AG04450 (cell line): ENCODE data around the gene ACSL1. TPM values are rescaled to one million over a fixed set of nuclear protein-coding genes. Genes with fewer than 3 reads are reported as not detected.

ENCODE experiments used
- CTCF ChIA-PET: fragments of 300-600, 350-600 bp; formaldehyde crosslinking; extraction: SDS; loops from one replicate; lab custom pipeline; 2022; ENCODE audit warnings: antibody characterized with exemption, inconsistent platforms; lab: Charles Lee
- POLR2A ChIA-PET: fragments of 350-600 bp; formaldehyde crosslinking; extraction: SDS; loops from one replicate; lab custom pipeline; 2021; ENCODE audit warnings: antibody characterized with exemption, inconsistent platforms; lab: Yijun Ruan, JAX
- DNase-seq: peaks from one replicate; pipeline ENCODE4 v3.0.0-alpha.2; 2011; ENCODE audit warnings: low read depth, low spot score
- H3K27ac ChIP-seq: one replicate; pipeline ENCODE4 v1.5.1; 2012; ENCODE audit warnings: low read depth, low read length, control low read depth
- H3K27me3 ChIP-seq: one replicate; pipeline ENCODE4 v1.6.0; 2012; ENCODE audit warnings: low read length; ENCODE audit not compliant: control insufficient read depth, insufficient read depth
- H3K4me3 ChIP-seq: 2 replicates; pipeline ENCODE4 v1.5.1; 2011; ENCODE audit warnings: mild to moderate bottlenecking, low read depth, low read length, control low read depth
- H3K9me3 ChIP-seq: 2 replicates; pipeline ENCODE4 v1.5.1; 2012; ENCODE audit warnings: low read length; ENCODE audit not compliant: control insufficient read depth, insufficient read depth
- CTCF ChIP-seq: IDR thresholded peaks from 2 replicates; pipeline ENCODE4 v1.5.1; 2011; ENCODE audit warnings: low read depth, low read length, control low read depth, inconsistent platforms
- polyA plus RNA-seq: library from polyadenylated mRNA; depleted of rRNA; stranded (reverse); fragments of >200 nt; gene quantifications from 2 replicates; pipeline ENCODE4 v1.2.3, GENCODE V29; 2011

ACSL1 gene
- polyA plus RNA-seq, 1 experiment: 23.9 TPM

- POLR2A ChIA-PET: interaction anchor here (1.0 kb wide), 1 partner anchor 79 kb away, joined by 3 read pairs; no protein-coding TSS in a partner anchor
- DNase-seq: no peak
- H3K27ac ChIP-seq: no peak overlapping the region
These were observed 1.0 kb downstream of the ACSL1 start for GRCh38 chr4:184824776-184825084.

GRCh38 chr4:184824081-184824775 lies 1.5 kb downstream of the ACSL1 start:
- no peak for DNase-seq
- H3K4me3 ChIP-seq: 0 out of 2 replicates have a peak overlapping the region, but pooled peaks have one; percentile 65
- ChIA-PET POLR2A (no interaction called here), CTCF (interaction anchor here (1.4 kb wide), 1 partner anchor 79 kb away, joined by 5 read pairs; no protein-coding TSS in a partner anchor)
- H3K9me3 ChIP-seq: no peaks in the 10 kb centered on the region
- H3K27ac ChIP-seq: no peak overlapping the region
- TF ChIP-seq CTCF: no peak
- H3K27me3 ChIP-seq: peaks cover 4% of the 10 kb centered on the region

More at GRCh38 chr4:184824776-184825084, 1.0 kb downstream of the ACSL1 start:
- CTCF ChIA-PET: interaction anchor here (1.4 kb wide), 1 partner anchor 79 kb away, joined by 5 read pairs; no protein-coding TSS in a partner anchor
- Histone ChIP-seq H3K9me3 (no peaks in the 10 kb centered on the region), H3K27me3 (peaks cover 4% of the 10 kb centered on the region), H3K4me3 (peak overlapping the region; percentile 65)
- TF ChIP-seq CTCF: no peak

GRCh38 chr4:184823014-184823413 lies 2.8 kb downstream of the ACSL1 start:
- H3K9me3 ChIP-seq: no peaks in the 10 kb centered on the region
- CTCF ChIA-PET: no interaction called here
- TF ChIP-seq CTCF: no peak
- POLR2A ChIA-PET: no interaction called here
- no peak overlapping the region for H3K27ac ChIP-seq
- H3K27me3 ChIP-seq: peaks cover 4% of the 10 kb centered on the region
- no peak for DNase-seq
- H3K4me3 ChIP-seq: no peak overlapping the region

- ChIA-PET CTCF (interaction anchor here (3.1 kb wide), 1 partner anchor 77 kb away, joined by 10 read pairs; no protein-coding TSS in a partner anchor), POLR2A (no interaction called here)
- H3K4me3 ChIP-seq: no peak overlapping the region
- H3K27ac ChIP-seq: no peak overlapping the region
- DNase-seq: no peak
- TF ChIP-seq CTCF: no peak
- peaks cover 2% of the 10 kb centered on the region for H3K27me3 ChIP-seq
- H3K9me3 ChIP-seq: no peaks in the 10 kb centered on the region
These were observed 3.4 kb downstream of the ACSL1 start for GRCh38 chr4:184822356-184822755.

- ChIA-PET POLR2A (interaction anchor here (0.6 to 1.2 kb wide), 2 partner anchors 29 to 88 kb away, joined by 9 to 13 read pairs; no protein-coding TSS in a partner anchor), CTCF (interaction anchor here (1.0 to 3.1 kb wide), 2 partner anchors 76 to 557 kb away, joined by 3 to 10 read pairs; no protein-coding TSS in a partner anchor)
- Histone ChIP-seq H3K27ac (no peak overlapping the region), H3K9me3 (no peaks in the 10 kb centered on the region), H3K27me3 (no peaks in the 10 kb centered on the region), H3K4me3 (no peak overlapping the region)
- no peak for TF ChIP-seq CTCF
- DNase-seq: no peak
These were observed 4.5 kb downstream of the ACSL1 start for GRCh38 chr4:184821242-184821641.
